Measurements from ENCODE around the gene SLX4IP.
"Not testable (repeated sequence)": the region's sequence is repeated elsewhere in the genome, so short reads cannot be mapped to it uniquely, and the experiment has no call there.

The SLX4IP gene

GRCh38 chr20:10434832-10435812 lies at the start of gene SLX4IP:
Gene SLX4IP, plus strand, starts transcription at chr20:10435305. Its CDS starts 22,900 bp downstream, at chr20:10458205.
- DNase-seq: peak; percentile 97

GRCh38 chr20:10385850-10386544 lies 49.1 kb upstream of the SLX4IP start:
- DNase-seq: peak; percentile 47

- DNase-seq: no peak
Observed at GRCh38 chr20:10387686-10388085, 47.4 kb upstream of the SLX4IP start.

- no peak for DNase-seq
Observed at GRCh38 chr20:10388597-10388996, 46.5 kb upstream of the SLX4IP start.

- no peak for DNase-seq
Observed at GRCh38 chr20:10390709-10391108, 44.4 kb upstream of the SLX4IP start.

- DNase-seq: not testable (repeated sequence)
Observed at GRCh38 chr20:10394752-10395151, 40.4 kb upstream of the SLX4IP start.

- DNase-seq: no peak
Observed at GRCh38 chr20:10398834-10399369, 36.2 kb upstream of the SLX4IP start.

- DNase-seq: no peak
Observed at GRCh38 chr20:10402938-10403608, 32.0 kb upstream of the SLX4IP start.

GRCh38 chr20:10404023-10404628 lies 31.0 kb upstream of the SLX4IP start:
- no peak for DNase-seq

GRCh38 chr20:10404959-10405530 lies 30.1 kb upstream of the SLX4IP start:
- no peak for DNase-seq

GRCh38 chr20:10408108-10408813 lies 26.8 kb upstream of the SLX4IP start:
- DNase-seq: no peak

- no peak for DNase-seq
Observed at GRCh38 chr20:10411673-10412072, 23.4 kb upstream of the SLX4IP start.

GRCh38 chr20:10412591-10413408 lies 22.3 kb upstream of the SLX4IP start:
- DNase-seq: no peak

- no peak for DNase-seq
Observed at GRCh38 chr20:10415013-10415650, 20.0 kb upstream of the SLX4IP start.

- DNase-seq: not testable (repeated sequence)
Observed at GRCh38 chr20:10417218-10417617, 17.9 kb upstream of the SLX4IP start.

GRCh38 chr20:10419550-10420133 lies 15.5 kb upstream of the SLX4IP start:
- no peak for DNase-seq

- DNase-seq: no peak
Observed at GRCh38 chr20:10423735-10424134, 11.4 kb upstream of the SLX4IP start.

GRCh38 chr20:10427060-10427692 lies 7.9 kb upstream of the SLX4IP start:
- peak; percentile 5 for DNase-seq

GRCh38 chr20:10428008-10428407 lies 7.1 kb upstream of the SLX4IP start:
- no peak for DNase-seq
